Measurements from ENCODE around the gene C1QBP.

GRCh38 chr17:5425826-5426225, 13.1 kb downstream of the C1QBP start:
- TF ChIP-seq CTCF (IDR thresholded peaks at IDR 0.05) (no peak), POLR2A (IDR thresholded peaks at IDR 0.05) (no peak)
